ENCODE measurements around the gene BORCS6. TPM values are rescaled to one million over a fixed set of nuclear protein-coding genes. Genes with fewer than 3 reads are reported as not detected.

BORCS6 gene
- total RNA-seq, 1 donor: 9.4 TPM

- Histone ChIP-seq H4K20me1 (ENCODE audit: insufficient read depth, low read length) (peaks cover 15% of the 10 kb centered on the region), H3K9me3 (ENCODE audit: low read depth, low read length) (no peaks in the 10 kb centered on the region), H2AFZ (ENCODE audit: low read length) (peak overlapping the region; percentile 91), H3K27me3 (ENCODE audit: insufficient read depth, low read length) (no peaks in the 10 kb centered on the region), H3K36me3 (ENCODE audit: insufficient read depth, low read length) (no peaks in the 10 kb centered on the region), H3K4me2 (ENCODE audit: insufficient read depth, low read length) (peak overlapping the region; percentile 72), H3K27ac (ENCODE audit: low read depth, low read length) (peak overlapping the region; percentile 41), H3K4me3 (ENCODE audit: insufficient read depth, low read length) (peak overlapping the region; percentile 58), H3K4me1 (ENCODE audit: insufficient read depth, low read length) (peaks cover 39% of the 10 kb centered on the region), H3K79me2 (ENCODE audit: insufficient read depth, low read length) (peaks cover 17% of the 10 kb centered on the region)
- peak; percentile 93 for DNase-seq (ENCODE audit: insufficient read length, low spot score, missing footprints)
- TF ChIP-seq CTCF (IDR thresholded peaks at IDR 0.05; ENCODE audit: extremely low read depth, low read depth, low read length): no peak
Measured at GRCh38 chr17:8192070-8192815, 2.3 kb upstream of the BORCS6 start.

GRCh38 chr17:8190506-8190905, 526 bp upstream of the BORCS6 start:
- H2AFZ ChIP-seq (ENCODE audit: low read length): peak overlapping the region; percentile 76
- H3K79me2 ChIP-seq (ENCODE audit: insufficient read depth, low read length): peaks cover 17% of the 10 kb centered on the region
- peak overlapping the region; percentile 75 for H3K4me2 ChIP-seq (ENCODE audit: insufficient read depth, low read length)
- H3K36me3 ChIP-seq (ENCODE audit: insufficient read depth, low read length): no peaks in the 10 kb centered on the region
- no peak for TF ChIP-seq CTCF (IDR thresholded peaks at IDR 0.05; ENCODE audit: extremely low read depth, low read depth, low read length)
- peak; percentile 14 for DNase-seq (ENCODE audit: insufficient read length, low spot score, missing footprints)
- peaks cover 40% of the 10 kb centered on the region for H3K4me1 ChIP-seq (ENCODE audit: insufficient read depth, low read length)
- H4K20me1 ChIP-seq (ENCODE audit: insufficient read depth, low read length): peaks cover 17% of the 10 kb centered on the region
- H3K4me3 ChIP-seq (ENCODE audit: insufficient read depth, low read length): peak overlapping the region; percentile 93
- H3K27ac ChIP-seq (ENCODE audit: low read depth, low read length): no peak overlapping the region
- no peaks in the 10 kb centered on the region for H3K9me3 ChIP-seq (ENCODE audit: low read depth, low read length)
- no peaks in the 10 kb centered on the region for H3K27me3 ChIP-seq (ENCODE audit: insufficient read depth, low read length)

GRCh38 chr17:8189041-8189710, 804 bp downstream of the BORCS6 start:
- peaks cover 41% of the 10 kb centered on the region for H3K4me1 ChIP-seq (ENCODE audit: insufficient read depth, low read length)
- H3K79me2 ChIP-seq (ENCODE audit: insufficient read depth, low read length): peaks cover 17% of the 10 kb centered on the region
- DNase-seq (ENCODE audit: insufficient read length, low spot score, missing footprints): peak; percentile 60
- peak overlapping the region; percentile 93 for H3K4me3 ChIP-seq (ENCODE audit: insufficient read depth, low read length)
- H2AFZ ChIP-seq (ENCODE audit: low read length): peak overlapping the region; percentile 83
- no peaks in the 10 kb centered on the region for H3K36me3 ChIP-seq (ENCODE audit: insufficient read depth, low read length)
- H3K27ac ChIP-seq (ENCODE audit: low read depth, low read length): peak overlapping the region; percentile 74
- no peaks in the 10 kb centered on the region for H3K9me3 ChIP-seq (ENCODE audit: low read depth, low read length)
- peaks cover 17% of the 10 kb centered on the region for H4K20me1 ChIP-seq (ENCODE audit: insufficient read depth, low read length)
- TF ChIP-seq CTCF (IDR thresholded peaks at IDR 0.05; ENCODE audit: extremely low read depth, low read depth, low read length): no peak
- no peaks in the 10 kb centered on the region for H3K27me3 ChIP-seq (ENCODE audit: insufficient read depth, low read length)
- peak overlapping the region; percentile 75 for H3K4me2 ChIP-seq (ENCODE audit: insufficient read depth, low read length)

- Histone ChIP-seq H4K20me1 (ENCODE audit: insufficient read depth, low read length) (peaks cover 17% of the 10 kb centered on the region), H3K4me1 (ENCODE audit: insufficient read depth, low read length) (peaks cover 41% of the 10 kb centered on the region), H2AFZ (ENCODE audit: low read length) (no peak overlapping the region), H3K27me3 (ENCODE audit: insufficient read depth, low read length) (no peaks in the 10 kb centered on the region), H3K4me3 (ENCODE audit: insufficient read depth, low read length) (peak overlapping the region; percentile 93), H3K27ac (ENCODE audit: low read depth, low read length) (peak overlapping the region; percentile 74), H3K9me3 (ENCODE audit: low read depth, low read length) (no peaks in the 10 kb centered on the region), H3K4me2 (ENCODE audit: insufficient read depth, low read length) (peak overlapping the region; percentile 75), H3K36me3 (ENCODE audit: insufficient read depth, low read length) (no peaks in the 10 kb centered on the region), H3K79me2 (ENCODE audit: insufficient read depth, low read length) (peaks cover 17% of the 10 kb centered on the region)
- TF ChIP-seq CTCF (IDR thresholded peaks at IDR 0.05; ENCODE audit: extremely low read depth, low read depth, low read length): no peak
- peak; percentile 46 for DNase-seq (ENCODE audit: insufficient read length, low spot score, missing footprints)
Measured at GRCh38 chr17:8188263-8188839, 1.6 kb downstream of the BORCS6 start.
